ENCODE measurements around the gene COL8A1.

- TF ChIP-seq CTCF (conservative IDR thresholded peaks at IDR 0.05) (no peak), EZH2 (IDR thresholded peaks at IDR 0.05; ENCODE audit: low read depth) (no peak)
These were observed 76.2 kb downstream of the COL8A1 start for GRCh38 chr3:99714575-99714974.

All from PC-9 (cell line).